ENCODE measurements around the gene GRAMD1A.

The GRAMD1A gene

GRCh38 chr19:35066691-35067563 lies 66.8 kb downstream of the GRAMD1A start:
- H3K27ac ChIP-seq = no peak overlapping the region
- DNase-seq (ENCODE audit: low read depth, low spot score) = no peak

- H3K27ac ChIP-seq = no peak overlapping the region
- no peak for DNase-seq (ENCODE audit: low read depth, low spot score)
Measured at GRCh38 chr19:35068941-35069634, 69.0 kb downstream of the GRAMD1A start.

GRCh38 chr19:35069696-35070095 lies 69.6 kb downstream of the GRAMD1A start:
- H3K27ac ChIP-seq = no peak overlapping the region
- DNase-seq (ENCODE audit: low read depth, low spot score) = no peak

- no peak overlapping the region for H3K27ac ChIP-seq
- DNase-seq (ENCODE audit: low read depth, low spot score) = no peak
Measured at GRCh38 chr19:35070471-35070870, 70.3 kb downstream of the GRAMD1A start.

GRCh38 chr19:35073516-35073915 lies 73.4 kb downstream of the GRAMD1A start:
- H3K27ac ChIP-seq = no peak overlapping the region
- no peak for DNase-seq (ENCODE audit: low read depth, low spot score)

- H3K27ac ChIP-seq = no peak overlapping the region
- no peak for DNase-seq (ENCODE audit: low read depth, low spot score)
Measured at GRCh38 chr19:35073941-35074340, 73.8 kb downstream of the GRAMD1A start.

- no peak for DNase-seq (ENCODE audit: low read depth, low spot score)
- H3K27ac ChIP-seq = no peak overlapping the region
Measured at GRCh38 chr19:35074426-35075201, 74.5 kb downstream of the GRAMD1A start.

- H3K27ac ChIP-seq = no peak overlapping the region
- DNase-seq (ENCODE audit: low read depth, low spot score) = no peak
Measured at GRCh38 chr19:35075202-35076025, 75.3 kb downstream of the GRAMD1A start.

- DNase-seq (ENCODE audit: low read depth, low spot score) = no peak
Measured at GRCh38 chr19:35076026-35076370, 75.9 kb downstream of the GRAMD1A start.

More at GRCh38 chr19:35076026-35076370, 75.9 kb downstream of the GRAMD1A start:
- H3K27ac ChIP-seq = no peak overlapping the region
